Cardiac fibroblast (primary cell): ENCODE results near the gene MBP.
"Not testable (repeated sequence)": the region's sequence is repeated elsewhere in the genome, so short reads cannot be mapped to it uniquely, and the experiment has no call there.

Source experiments
- DNase-seq, 2 donors: peaks; one replicate each; pipeline versions ENCODE4 v3.0.0 to v3.0.0-alpha.2; 2010; ENCODE audit warnings: low read depth in 2 of 2
- H3K4me3 ChIP-seq, 2 donors: replicated peaks in 1 of 2; 1 replicate in 1 of 2; 2 replicates in 1 of 2; pipeline ENCODE4 v1.5.1; 2011; ENCODE audit warnings: low read depth in 2 of 2, low read length in 2 of 2, mild to moderate bottlenecking in 2 of 2, moderate library complexity in 1 of 2
- TF ChIP-seq, protein P1 (sequence below): IDR thresholded peaks from one replicate; pipeline ENCODE4 v1.5.1; 2011; ENCODE audit warnings: low read depth, mild to moderate bottlenecking, low read length, inconsistent platforms

MBP gene

DNA sequence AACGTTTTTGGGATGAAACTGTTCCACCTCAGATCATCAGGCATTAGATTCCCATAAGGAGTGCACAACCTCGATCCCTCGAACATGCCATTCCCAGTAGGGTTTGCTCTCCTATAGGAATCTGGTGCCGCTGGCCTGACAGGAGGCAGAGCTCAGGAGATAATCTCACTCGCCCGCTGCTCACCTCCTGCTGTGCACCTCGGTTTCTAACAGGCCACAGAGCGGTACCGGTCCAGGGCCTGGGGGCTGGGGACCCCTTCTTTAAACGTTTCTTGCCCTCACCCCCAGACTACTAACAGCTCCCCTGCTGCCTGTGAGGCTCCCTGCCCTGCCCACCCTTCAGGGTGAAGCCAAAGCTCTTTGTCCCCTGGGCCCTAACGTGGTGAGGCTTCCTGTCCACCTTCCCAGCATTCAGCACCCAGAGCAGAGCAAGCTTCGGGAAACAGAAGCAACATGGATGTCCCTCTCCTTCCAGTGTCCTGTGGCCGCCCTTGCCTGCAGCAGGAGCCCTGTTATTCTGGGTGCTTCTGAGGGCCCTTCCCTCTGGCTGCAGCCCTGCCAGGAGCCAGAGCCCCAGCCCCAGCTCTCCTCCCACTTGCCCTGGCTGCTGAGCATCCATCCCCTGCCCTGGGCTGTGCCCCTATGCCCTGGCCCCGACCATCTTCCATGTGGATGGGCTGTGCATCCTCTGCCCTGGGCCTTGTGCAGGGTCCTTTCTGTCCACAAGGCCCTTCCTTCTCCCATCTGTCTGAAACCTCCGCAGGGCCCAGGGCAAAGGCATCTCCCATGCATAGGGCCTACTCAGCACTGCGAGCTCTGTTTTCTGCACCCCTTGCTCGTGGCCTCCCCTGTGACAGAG is 140.1 kb downstream of the MBP start:
- DNase-seq, result no peak
- no peak overlapping the region for H3K4me3 ChIP-seq
- TF ChIP-seq, protein P1, sequence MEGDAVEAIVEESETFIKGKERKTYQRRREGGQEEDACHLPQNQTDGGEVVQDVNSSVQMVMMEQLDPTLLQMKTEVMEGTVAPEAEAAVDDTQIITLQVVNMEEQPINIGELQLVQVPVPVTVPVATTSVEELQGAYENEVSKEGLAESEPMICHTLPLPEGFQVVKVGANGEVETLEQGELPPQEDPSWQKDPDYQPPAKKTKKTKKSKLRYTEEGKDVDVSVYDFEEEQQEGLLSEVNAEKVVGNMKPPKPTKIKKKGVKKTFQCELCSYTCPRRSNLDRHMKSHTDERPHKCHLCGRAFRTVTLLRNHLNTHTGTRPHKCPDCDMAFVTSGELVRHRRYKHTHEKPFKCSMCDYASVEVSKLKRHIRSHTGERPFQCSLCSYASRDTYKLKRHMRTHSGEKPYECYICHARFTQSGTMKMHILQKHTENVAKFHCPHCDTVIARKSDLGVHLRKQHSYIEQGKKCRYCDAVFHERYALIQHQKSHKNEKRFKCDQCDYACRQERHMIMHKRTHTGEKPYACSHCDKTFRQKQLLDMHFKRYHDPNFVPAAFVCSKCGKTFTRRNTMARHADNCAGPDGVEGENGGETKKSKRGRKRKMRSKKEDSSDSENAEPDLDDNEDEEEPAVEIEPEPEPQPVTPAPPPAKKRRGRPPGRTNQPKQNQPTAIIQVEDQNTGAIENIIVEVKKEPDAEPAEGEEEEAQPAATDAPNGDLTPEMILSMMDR, result no peak

DNA sequence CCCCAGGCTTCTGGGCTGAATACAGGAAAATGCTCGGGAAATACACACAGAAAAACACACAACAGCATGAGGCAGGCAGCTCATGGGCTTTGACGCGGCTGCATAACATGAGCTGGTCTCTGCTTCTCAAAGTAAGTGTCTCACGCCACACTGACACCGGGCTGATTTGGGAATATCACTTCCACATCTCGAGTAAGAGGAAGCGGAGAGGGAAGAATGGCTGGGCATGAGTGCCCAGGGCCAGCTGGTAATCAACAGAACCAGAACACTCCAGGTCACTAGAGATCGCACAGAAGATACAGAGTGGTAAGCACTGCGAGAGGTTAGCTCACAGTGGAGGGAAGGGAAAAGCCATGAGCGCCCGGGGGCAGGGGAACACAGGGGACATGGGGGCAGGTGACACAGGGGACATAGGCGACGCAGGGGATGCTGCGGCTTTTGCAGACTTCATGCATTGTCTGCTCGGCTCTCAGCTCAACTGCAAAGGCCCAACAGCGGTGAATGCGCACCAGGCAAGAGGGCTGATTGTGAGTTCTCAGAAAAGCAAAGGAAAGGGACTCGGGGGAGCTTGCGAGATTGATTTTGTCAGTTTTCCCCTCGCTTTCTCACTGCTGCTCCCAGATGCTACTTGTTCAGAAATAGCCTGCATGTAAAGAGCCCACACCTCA is 141.4 kb downstream of the MBP start:
- TF ChIP-seq, protein P1, result no peak
- no peak overlapping the region for H3K4me3 ChIP-seq
- no peak for DNase-seq

DNA sequence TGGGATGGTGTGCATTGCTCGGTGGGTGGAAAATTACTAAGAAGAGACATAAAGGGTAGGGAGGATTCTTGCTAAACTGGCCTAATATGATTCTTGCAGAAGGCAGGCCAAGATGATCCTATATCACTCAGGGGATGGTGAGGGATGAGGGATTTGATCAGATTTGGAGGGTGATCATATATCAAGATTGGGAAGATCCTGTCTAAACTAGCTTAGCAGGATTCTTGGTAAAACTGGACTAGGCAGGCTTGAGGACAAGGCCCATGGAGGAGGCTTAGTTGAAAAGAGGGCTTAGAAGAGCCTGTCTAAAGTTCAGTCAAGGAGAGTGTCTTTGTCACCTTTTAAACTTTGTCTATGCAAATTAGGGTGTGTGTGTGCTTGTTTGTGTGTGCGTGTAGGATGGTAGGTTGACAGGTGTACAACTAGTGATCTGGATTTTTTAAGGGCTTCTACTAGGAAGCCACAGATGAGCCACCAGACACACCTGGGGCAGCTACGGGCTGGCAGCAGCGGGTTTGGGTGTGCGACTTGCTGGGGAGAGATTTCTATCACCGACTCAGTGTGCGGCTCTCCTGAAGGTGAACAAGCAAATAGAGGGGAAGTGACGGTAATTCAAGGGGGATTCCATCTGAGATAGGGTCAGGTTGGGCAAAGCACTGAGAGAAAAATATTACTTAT is 142.1 kb downstream of the MBP start:
- not testable (repeated sequence) for DNase-seq, H3K4me3 ChIP-seq

DNA sequence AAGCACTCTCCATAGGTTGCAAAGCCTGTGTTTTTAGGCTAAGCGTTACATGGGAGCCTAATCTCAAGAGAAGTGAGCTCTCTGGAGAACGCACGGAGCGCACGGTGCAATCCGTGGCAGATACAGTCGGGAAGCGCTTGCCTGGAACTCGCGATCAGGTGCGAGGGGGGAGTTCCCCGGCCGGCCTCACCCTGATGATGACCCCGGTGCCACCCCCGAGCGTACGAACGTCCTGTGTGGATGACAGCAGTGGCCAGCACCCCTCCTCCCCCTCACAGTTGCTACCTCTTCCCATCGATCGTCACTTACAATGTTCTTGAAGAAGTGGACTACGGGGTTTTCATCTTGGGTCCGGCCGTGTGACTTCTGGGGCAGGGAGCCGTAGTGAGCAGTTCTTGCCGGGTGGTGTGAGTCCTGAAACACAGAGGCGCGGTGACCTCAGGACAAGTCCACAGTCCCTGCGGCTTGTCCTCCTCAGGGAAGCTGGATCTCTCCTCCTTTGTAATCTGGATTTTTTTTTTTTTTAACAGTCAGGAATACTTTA is 142.9 kb downstream of the MBP start:
- no peak for DNase-seq
- H3K4me3 ChIP-seq, result no peak overlapping the region
- TF ChIP-seq, protein P1, result no peak

DNA sequence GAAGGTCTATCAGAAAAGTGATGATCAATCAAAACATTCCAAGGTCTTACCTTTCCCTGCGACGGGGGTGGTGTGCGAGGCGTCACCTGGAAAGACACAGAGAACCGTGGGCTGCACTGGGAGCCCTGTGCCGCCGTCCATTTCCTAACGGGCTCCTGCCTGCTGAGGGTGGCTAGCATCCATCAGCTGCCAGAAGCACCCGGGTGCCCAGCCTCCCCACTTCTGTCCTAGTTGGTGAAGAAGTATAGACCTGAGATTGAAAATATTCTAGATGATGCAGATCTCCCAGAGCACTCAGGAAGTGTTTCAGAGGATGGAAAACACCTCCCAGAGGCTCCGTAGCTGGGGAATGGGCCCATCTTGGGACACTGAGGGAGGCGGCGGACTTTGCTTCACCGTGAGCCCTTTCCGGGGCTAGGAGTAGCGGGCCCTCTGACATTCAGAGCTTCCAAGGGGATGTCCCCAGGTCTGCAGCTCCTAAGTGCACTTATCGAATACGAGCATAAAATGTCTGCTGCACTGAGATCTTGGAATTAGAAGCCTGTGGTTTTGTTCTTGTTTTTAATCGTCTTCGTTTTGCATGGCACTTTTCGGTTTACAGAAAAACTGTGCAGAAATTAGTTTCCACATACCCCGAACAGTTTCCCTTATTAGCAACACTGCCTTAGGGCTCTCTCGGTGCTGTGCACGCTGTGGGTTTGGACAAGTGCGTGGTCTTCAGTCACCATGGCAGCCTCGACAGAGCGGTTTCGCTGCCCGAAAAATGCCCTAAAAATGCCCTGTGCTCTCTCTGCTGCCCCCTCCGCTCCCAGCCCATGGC is 143.5 kb downstream of the MBP start:
- no peak overlapping the region for H3K4me3 ChIP-seq
- TF ChIP-seq, protein P1, result no peak
- no peak for DNase-seq

DNA sequence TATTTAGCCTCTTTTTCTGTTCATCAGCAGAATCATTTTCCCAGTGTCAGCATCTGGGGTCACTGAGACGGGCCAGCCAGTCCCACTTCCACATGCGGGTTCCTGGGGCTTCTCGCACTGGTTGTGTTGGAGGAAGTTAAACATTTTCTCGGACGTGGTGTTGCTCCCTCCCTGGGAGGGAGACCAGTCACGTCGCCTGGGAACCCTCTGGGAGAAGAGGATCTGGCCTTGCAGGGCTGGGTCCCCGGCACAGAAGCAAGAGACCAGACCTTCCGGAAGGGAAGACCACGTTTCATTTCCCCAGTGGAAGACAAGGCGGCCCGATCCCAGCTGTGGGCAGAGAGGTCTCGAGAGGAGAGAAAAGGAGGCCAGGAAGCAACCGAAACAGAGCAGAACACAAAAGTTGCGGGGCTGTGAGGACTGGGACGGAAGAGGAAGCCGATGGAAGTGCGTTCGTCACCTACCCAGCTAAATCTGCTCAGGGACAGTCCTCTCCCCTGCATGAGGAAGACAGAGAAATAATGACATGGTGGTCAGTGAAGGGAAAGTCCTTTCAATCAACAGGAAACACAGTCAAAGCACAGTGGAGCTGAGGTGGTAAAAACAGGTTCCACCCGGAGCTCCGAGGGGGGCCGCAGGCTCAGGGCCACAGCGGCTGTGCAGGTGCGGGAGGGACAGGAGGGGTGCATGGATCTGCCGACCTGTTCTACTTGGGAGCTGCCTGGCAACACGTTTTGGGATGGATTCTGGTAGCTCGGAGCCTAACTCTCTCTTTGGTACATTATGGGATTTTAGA is 144.4 kb downstream of the MBP start:
- DNase-seq, result peak in 1 of 2 donors; percentile 3
- TF ChIP-seq, protein P1, result no peak
- H3K4me3 ChIP-seq, result no peak overlapping the region
